GM12878 (cell line): ENCODE measurements around the gene SPEM2.

ENCODE experiments used
- ATF2 ChIP-seq: IDR thresholded peaks from 2 replicates; pipeline ENCODE4 v1.6.1; 2012; ENCODE audit warnings: low read length, inconsistent platforms
- CTCF ChIP-seq, 3 experiments: IDR thresholded peaks in 2 of 3; conservative IDR thresholded peaks in 1 of 3; 2 replicates each; pipeline ENCODE4 v1.5.1; 2011; ENCODE audit warnings: low read depth in 3 of 3, low read length in 3 of 3, mild to moderate bottlenecking in 3 of 3, control low read depth in 2 of 3, moderate library complexity in 2 of 3, inconsistent platforms in 1 of 3, mixed read lengths in 1 of 3; ENCODE audit not compliant: control insufficient read depth in 2 of 3, insufficient read depth in 1 of 3; ENCODE audit errors: extremely low read depth in 1 of 3
- MXI1 ChIP-seq: fragments of 150-350 bp; IDR thresholded peaks from 2 replicates; pipeline ENCODE4 v1.6.1; 2011; ENCODE audit warnings: low read depth, mild to moderate bottlenecking, inconsistent platforms, low read length, improper control_type of control experiment
- POLR2A ChIP-seq: IDR thresholded peaks from 2 replicates; pipeline ENCODE4 v1.6.1; 2011; ENCODE audit warnings: low read depth, mild to moderate bottlenecking, low read length
- SPI1 ChIP-seq: IDR thresholded peaks from 2 replicates; pipeline ENCODE4 v1.6.1; 2011; ENCODE audit warnings: low read depth, mild to moderate bottlenecking, low read length, moderate library complexity, borderline replicate concordance; ENCODE audit not compliant: insufficient read depth
- TAF1 ChIP-seq: IDR thresholded peaks from 2 replicates; pipeline ENCODE4 v1.6.1; 2011; ENCODE audit warnings: mild to moderate bottlenecking, low read depth, low read length, borderline replicate concordance
- USF1 ChIP-seq: IDR thresholded peaks from 2 replicates; pipeline ENCODE4 v1.6.1; 2011; ENCODE audit warnings: borderline replicate concordance, low read depth, mild to moderate bottlenecking, moderate library complexity, mixed read lengths, low read length; ENCODE audit not compliant: insufficient read depth; ENCODE audit errors: extremely low read length

DNA sequence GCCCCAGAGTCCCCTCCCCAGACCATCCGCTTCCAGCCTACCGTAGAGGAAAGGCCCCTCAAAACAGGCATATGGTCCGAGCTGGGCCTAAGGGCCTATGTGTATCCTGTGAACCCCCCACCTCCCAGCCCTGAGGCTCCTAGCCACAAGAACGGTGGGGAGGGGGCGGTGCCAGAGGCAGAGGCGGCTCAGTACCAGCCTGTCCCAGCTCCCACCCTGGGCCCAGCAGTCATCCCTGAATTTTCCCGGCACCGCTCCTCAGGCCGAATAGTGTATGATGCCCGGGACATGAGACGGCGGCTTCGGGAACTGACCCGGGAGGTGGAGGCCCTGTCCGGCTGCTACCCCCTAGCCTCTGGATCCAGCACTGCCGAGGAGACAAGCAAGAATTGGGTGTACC is 4.2 kb upstream of the SPEM2 start:
- no peak for TF ChIP-seq ATF2
- no peak for TF ChIP-seq USF1
- TF ChIP-seq TAF1, result no peak
- TF ChIP-seq SPI1, result no peak
- TF ChIP-seq CTCF (IDR thresholded peaks at IDR 0.05 in 2 of 3, conservative IDR thresholded peaks at IDR 0.05 in 1 of 3; ENCODE audit: control insufficient read depth in 2 of 3, extremely low read depth in 1 of 3, insufficient read depth in 1 of 3, low read depth in 3 of 3, low read length in 3 of 3), result no peak
- TF ChIP-seq MXI1, result no peak
- no peak for TF ChIP-seq POLR2A
